Measurements from ENCODE around the gene PSMG4.

Gene PSMG4

GRCh38 chr6:3233321-3233720, 25.4 kb upstream of the PSMG4 start (continued):
- no peak for TF ChIP-seq ZBTB6 (tag by site-specific recombination; IDR thresholded peaks at IDR 0.05)
- TF ChIP-seq MYNN (tag by site-specific recombination; IDR thresholded peaks at IDR 0.05; ENCODE audit: borderline replicate concordance), result no peak
- no peak for TF ChIP-seq ZFP69B (tag by site-specific recombination; IDR thresholded peaks at IDR 0.05)

- no peak for TF ChIP-seq ZNF202 (tag by site-specific recombination; IDR thresholded peaks at IDR 0.05; ENCODE audit: borderline replicate concordance)
- TF ChIP-seq, protein P1, sequence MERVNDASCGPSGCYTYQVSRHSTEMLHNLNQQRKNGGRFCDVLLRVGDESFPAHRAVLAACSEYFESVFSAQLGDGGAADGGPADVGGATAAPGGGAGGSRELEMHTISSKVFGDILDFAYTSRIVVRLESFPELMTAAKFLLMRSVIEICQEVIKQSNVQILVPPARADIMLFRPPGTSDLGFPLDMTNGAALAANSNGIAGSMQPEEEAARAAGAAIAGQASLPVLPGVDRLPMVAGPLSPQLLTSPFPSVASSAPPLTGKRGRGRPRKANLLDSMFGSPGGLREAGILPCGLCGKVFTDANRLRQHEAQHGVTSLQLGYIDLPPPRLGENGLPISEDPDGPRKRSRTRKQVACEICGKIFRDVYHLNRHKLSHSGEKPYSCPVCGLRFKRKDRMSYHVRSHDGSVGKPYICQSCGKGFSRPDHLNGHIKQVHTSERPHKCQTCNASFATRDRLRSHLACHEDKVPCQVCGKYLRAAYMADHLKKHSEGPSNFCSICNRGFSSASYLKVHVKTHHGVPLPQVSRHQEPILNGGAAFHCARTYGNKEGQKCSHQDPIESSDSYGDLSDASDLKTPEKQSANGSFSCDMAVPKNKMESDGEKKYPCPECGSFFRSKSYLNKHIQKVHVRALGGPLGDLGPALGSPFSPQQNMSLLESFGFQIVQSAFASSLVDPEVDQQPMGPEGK (tag by site-specific recombination; IDR thresholded peaks at IDR 0.05), result no peak
- no peak for TF ChIP-seq ZNF514 (tag by site-specific recombination; IDR thresholded peaks at IDR 0.05)
- TF ChIP-seq ZNF664 (tag by site-specific recombination; IDR thresholded peaks at IDR 0.05), result no peak
- H3K4me3 ChIP-seq (ENCODE audit: low read depth, low read length), result no peak overlapping the region
- POLR2A ChIA-PET, result interaction anchor here (1.6 kb wide), 1 partner anchor 14 kb away, joined by 6 read pairs; no protein-coding TSS in a partner anchor
- CTCF ChIA-PET, result interaction anchor here (1.0 to 2.2 kb wide), 3 partner anchors 17 to 110 kb away, joined by 4 to 12 read pairs (median 5); no protein-coding TSS in a partner anchor
- H3K9me3 ChIP-seq (ENCODE audit: control insufficient read depth, insufficient read depth, low read depth, low read length), result no peaks in the 10 kb centered on the region
- peaks cover 5% of the 10 kb centered on the region; the same call in 1 of the 2 replicates for H3K4me1 ChIP-seq (ENCODE audit: control insufficient read depth, insufficient read depth, low read length)
- no peaks in the 10 kb centered on the region for H3K36me3 ChIP-seq (ENCODE audit: control insufficient read depth in 2 of 2, insufficient read depth in 1 of 2, low read length in 2 of 2)
- H3K27ac ChIP-seq (ENCODE audit: extremely low read depth, low read depth, low read length), result no peak overlapping the region
Observed at GRCh38 chr6:3233904-3234303, 24.8 kb upstream of the PSMG4 start.

DNA sequence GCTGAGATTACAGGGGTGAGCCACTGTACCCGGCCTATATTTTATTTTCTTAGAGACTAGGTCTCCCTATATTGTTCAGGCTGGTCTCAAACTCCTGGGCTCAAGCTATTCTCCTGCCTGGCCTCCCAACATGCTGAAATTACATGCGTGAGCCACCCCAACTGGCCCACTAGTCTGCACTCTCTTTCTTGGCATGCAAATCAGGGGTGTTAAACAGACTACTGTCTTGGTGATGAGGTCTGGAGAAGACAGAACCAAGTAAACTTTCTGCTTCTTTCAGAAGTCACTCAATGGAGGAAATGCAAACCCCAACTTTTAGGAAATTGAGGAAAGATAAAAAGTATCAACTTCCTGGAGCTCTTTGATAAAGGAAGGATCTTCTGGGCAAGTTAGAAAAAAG, 23.3 kb upstream of the PSMG4 start:
- H3K36me3 ChIP-seq (ENCODE audit: control insufficient read depth in 2 of 2, insufficient read depth in 1 of 2, low read length in 2 of 2), result no peaks in the 10 kb centered on the region
- ChIA-PET CTCF (interaction anchor here (6.1 kb wide), 1 partner anchor 14 kb away, joined by 72 read pairs; no protein-coding TSS in a partner anchor), POLR2A (interaction anchor here (1.9 kb wide), 1 partner anchor 9 kb away, joined by 7 read pairs; no protein-coding TSS in a partner anchor)
- H3K4me3 ChIP-seq (ENCODE audit: low read depth, low read length), result no peak overlapping the region
- H3K27ac ChIP-seq (ENCODE audit: extremely low read depth, low read depth, low read length), result no peak overlapping the region
- H3K4me1 ChIP-seq (ENCODE audit: control insufficient read depth, insufficient read depth, low read length), result no peaks in the 10 kb centered on the region
- H3K9me3 ChIP-seq (ENCODE audit: control insufficient read depth, insufficient read depth, low read depth, low read length), result no peaks in the 10 kb centered on the region
- no peak for TF ChIP-seq ZNF610 (tag by site-specific recombination; IDR thresholded peaks at IDR 0.05; ENCODE audit: borderline replicate concordance)
- TF ChIP-seq ZNF843 (tag by site-specific recombination; IDR thresholded peaks at IDR 0.05), result no peak
- TF ChIP-seq, protein P2, sequence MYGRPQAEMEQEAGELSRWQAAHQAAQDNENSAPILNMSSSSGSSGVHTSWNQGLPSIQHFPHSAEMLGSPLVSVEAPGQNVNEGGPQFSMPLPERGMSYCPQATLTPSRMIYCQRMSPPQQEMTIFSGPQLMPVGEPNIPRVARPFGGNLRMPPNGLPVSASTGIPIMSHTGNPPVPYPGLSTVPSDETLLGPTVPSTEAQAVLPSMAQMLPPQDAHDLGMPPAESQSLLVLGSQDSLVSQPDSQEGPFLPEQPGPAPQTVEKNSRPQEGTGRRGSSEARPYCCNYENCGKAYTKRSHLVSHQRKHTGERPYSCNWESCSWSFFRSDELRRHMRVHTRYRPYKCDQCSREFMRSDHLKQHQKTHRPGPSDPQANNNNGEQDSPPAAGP (tag by site-specific recombination; IDR thresholded peaks at IDR 0.05), result no peak
- no peak for TF ChIP-seq ZNF548 (tag by site-specific recombination; IDR thresholded peaks at IDR 0.05)
- no peak for TF ChIP-seq SALL2 (tag by site-specific recombination; IDR thresholded peaks at IDR 0.05; ENCODE audit: borderline replicate concordance)
- TF ChIP-seq SCRT1 (tag by site-specific recombination; IDR thresholded peaks at IDR 0.05; ENCODE audit: borderline replicate concordance), result no peak
- no peak for TF ChIP-seq ZNF664 (tag by site-specific recombination; IDR thresholded peaks at IDR 0.05)
- no peak for TF ChIP-seq ZNF239 (tag by site-specific recombination; IDR thresholded peaks at IDR 0.05)
- no peak for TF ChIP-seq GLIS2 (tag by site-specific recombination; IDR thresholded peaks at IDR 0.05)
- no peak for TF ChIP-seq ZBTB21 (tag by site-specific recombination; IDR thresholded peaks at IDR 0.05)
- TF ChIP-seq, protein P3, sequence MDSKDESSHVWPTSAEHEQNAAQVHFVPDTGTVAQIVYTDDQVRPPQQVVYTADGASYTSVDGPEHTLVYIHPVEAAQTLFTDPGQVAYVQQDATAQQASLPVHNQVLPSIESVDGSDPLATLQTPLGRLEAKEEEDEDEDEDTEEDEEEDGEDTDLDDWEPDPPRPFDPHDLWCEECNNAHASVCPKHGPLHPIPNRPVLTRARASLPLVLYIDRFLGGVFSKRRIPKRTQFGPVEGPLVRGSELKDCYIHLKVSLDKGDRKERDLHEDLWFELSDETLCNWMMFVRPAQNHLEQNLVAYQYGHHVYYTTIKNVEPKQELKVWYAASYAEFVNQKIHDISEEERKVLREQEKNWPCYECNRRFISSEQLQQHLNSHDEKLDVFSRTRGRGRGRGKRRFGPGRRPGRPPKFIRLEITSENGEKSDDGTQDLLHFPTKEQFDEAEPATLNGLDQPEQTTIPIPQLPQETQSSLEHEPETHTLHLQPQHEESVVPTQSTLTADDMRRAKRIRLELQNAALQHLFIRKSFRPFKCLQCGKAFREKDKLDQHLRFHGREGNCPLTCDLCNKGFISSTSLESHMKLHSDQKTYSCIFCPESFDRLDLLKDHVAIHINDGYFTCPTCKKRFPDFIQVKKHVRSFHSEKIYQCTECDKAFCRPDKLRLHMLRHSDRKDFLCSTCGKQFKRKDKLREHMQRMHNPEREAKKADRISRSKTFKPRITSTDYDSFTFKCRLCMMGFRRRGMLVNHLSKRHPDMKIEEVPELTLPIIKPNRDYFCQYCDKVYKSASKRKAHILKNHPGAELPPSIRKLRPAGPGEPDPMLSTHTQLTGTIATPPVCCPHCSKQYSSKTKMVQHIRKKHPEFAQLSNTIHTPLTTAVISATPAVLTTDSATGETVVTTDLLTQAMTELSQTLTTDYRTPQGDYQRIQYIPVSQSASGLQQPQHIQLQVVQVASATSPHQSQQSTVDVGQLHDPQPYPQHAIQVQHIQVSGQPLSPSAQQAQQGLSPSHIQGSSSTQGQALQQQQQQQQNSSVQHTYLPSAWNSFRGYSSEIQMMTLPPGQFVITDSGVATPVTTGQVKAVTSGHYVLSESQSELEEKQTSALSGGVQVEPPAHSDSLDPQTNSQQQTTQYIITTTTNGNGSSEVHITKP (tag by site-specific recombination; IDR thresholded peaks at IDR 0.05), result no peak
- no peak for TF ChIP-seq ZFHX2 (tag by site-specific recombination; conservative IDR thresholded peaks at IDR 0.05)
- TF ChIP-seq ZNF580 (tag by site-specific recombination; IDR thresholded peaks at IDR 0.05), result no peak
- TF ChIP-seq, protein P4, sequence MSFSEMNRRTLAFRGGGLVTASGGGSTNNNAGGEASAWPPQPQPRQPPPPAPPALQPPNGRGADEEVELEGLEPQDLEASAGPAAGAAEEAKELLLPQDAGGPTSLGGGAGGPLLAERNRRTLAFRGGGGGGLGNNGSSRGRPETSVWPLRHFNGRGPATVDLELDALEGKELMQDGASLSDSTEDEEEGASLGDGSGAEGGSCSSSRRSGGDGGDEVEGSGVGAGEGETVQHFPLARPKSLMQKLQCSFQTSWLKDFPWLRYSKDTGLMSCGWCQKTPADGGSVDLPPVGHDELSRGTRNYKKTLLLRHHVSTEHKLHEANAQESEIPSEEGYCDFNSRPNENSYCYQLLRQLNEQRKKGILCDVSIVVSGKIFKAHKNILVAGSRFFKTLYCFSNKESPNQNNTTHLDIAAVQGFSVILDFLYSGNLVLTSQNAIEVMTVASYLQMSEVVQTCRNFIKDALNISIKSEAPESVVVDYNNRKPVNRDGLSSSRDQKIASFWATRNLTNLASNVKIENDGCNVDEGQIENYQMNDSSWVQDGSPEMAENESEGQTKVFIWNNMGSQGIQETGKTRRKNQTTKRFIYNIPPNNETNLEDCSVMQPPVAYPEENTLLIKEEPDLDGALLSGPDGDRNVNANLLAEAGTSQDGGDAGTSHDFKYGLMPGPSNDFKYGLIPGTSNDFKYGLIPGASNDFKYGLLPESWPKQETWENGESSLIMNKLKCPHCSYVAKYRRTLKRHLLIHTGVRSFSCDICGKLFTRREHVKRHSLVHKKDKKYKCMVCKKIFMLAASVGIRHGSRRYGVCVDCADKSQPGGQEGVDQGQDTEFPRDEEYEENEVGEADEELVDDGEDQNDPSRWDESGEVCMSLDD (tag by site-specific recombination; IDR thresholded peaks at IDR 0.05), result no peak
- no peak for TF ChIP-seq ZIC2 (tag by site-specific recombination; IDR thresholded peaks at IDR 0.05)

Data from HEK293 (cell line).